ENCODE results near the gene GAMT. TPM values are rescaled to one million over a fixed set of nuclear protein-coding genes. Genes with fewer than 3 reads are reported as not detected.

Gene GAMT
- polyA plus RNA-seq, 1 experiment, result 26.9 TPM

DNA sequence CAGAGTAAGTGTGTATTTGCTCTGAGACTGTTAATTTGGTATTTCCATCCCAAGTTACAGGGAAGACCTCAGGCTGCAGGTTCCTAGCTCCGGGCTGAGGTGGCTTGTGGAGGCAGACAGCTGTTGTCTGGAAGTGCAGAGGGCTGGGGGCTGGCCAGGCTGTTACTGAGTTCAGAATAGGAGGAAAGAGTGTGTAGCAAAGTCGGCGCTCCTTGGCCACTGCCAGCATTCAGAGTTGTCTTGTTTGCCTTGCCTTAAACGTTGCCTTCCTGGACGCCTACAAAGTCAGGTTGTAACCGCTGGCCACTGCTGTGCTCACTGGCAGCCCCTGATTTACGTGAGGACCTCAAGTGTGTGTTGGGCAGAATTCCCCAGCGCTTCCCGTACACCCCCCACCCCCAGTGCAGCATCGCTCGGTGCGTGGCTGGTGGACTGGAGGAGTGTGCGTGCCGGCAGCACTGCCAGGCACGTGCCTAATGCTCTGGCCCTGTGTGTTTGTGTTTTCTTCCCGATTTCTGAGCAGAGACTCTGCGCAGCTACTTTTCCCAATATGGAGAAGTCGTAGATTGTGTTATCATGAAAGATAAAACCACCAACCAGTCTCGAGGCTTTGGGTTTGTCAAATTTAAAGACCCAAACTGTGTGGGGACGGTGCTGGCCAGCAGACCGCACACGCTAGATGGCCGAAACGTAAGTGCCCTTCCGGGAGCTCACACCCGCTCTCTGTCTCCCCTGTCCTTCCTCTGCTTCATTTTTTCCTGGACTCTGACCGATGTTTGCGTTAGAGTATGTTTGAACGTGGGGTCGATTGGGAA, 16.5 kb upstream of the GAMT start:
- CTCF ChIA-PET, result no interaction called here
- TF ChIP-seq, protein P1, sequence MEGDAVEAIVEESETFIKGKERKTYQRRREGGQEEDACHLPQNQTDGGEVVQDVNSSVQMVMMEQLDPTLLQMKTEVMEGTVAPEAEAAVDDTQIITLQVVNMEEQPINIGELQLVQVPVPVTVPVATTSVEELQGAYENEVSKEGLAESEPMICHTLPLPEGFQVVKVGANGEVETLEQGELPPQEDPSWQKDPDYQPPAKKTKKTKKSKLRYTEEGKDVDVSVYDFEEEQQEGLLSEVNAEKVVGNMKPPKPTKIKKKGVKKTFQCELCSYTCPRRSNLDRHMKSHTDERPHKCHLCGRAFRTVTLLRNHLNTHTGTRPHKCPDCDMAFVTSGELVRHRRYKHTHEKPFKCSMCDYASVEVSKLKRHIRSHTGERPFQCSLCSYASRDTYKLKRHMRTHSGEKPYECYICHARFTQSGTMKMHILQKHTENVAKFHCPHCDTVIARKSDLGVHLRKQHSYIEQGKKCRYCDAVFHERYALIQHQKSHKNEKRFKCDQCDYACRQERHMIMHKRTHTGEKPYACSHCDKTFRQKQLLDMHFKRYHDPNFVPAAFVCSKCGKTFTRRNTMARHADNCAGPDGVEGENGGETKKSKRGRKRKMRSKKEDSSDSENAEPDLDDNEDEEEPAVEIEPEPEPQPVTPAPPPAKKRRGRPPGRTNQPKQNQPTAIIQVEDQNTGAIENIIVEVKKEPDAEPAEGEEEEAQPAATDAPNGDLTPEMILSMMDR (IDR thresholded peaks at IDR 0.05; ENCODE audit: low read depth, low read length), result no peak
- Histone ChIP-seq H3K27ac (ENCODE audit: low read depth, low read length) (peak overlapping the region; percentile 11), H3K4me3 (ENCODE audit: low read depth, low read length) (no peak overlapping the region), H3K9me3 (ENCODE audit: control insufficient read depth, insufficient read depth, low read length) (no peaks in the 10 kb centered on the region; the same call in 1 of the 2 replicates), H3K27me3 (ENCODE audit: control insufficient read depth, insufficient read depth, low read length) (no peaks in the 10 kb centered on the region)
- DNase-seq (ENCODE audit: low read depth, low spot score), result no peak
- POLR2A ChIA-PET, result interaction anchor here (1.2 to 1.9 kb wide), 2 partner anchors 9 to 149 kb away, joined by 3 to 5 read pairs; partner anchors contain the start of gene CIRBP

GRCh38 chr19:1417145-1417544, 15.8 kb upstream of the GAMT start:
- DNase-seq (ENCODE audit: low read depth, low spot score), result no peak
- no peaks in the 10 kb centered on the region for H3K27me3 ChIP-seq (ENCODE audit: control insufficient read depth, insufficient read depth, low read length)
- H3K27ac ChIP-seq (ENCODE audit: low read depth, low read length), result peak overlapping the region; percentile 31
- no peaks in the 10 kb centered on the region; the same call in 1 of the 2 replicates for H3K9me3 ChIP-seq (ENCODE audit: control insufficient read depth, insufficient read depth, low read length)
- TF ChIP-seq, protein P1 (IDR thresholded peaks at IDR 0.05; ENCODE audit: low read depth, low read length), result no peak
- ChIA-PET POLR2A (interaction anchor here (0.6 to 1.9 kb wide), 2 partner anchors 35 to 148 kb away, joined by 5 to 11 read pairs; partner anchors contain the start of gene CIRBP), CTCF (no interaction called here)
- no peak overlapping the region for H3K4me3 ChIP-seq (ENCODE audit: low read depth, low read length)

GRCh38 chr19:1416014-1416841, 14.9 kb upstream of the GAMT start:
- ChIA-PET POLR2A (interaction anchor here (1.9 kb wide), 1 partner anchor 147 kb away, joined by 5 read pairs; the partner anchor contains the start of gene CIRBP), CTCF (interaction anchor here (1.1 kb wide), 1 partner anchor 20 kb away, joined by 3 read pairs; no protein-coding TSS in a partner anchor)
- Histone ChIP-seq H3K4me3 (ENCODE audit: low read depth, low read length) (peak overlapping the region; percentile 32), H3K27me3 (ENCODE audit: control insufficient read depth, insufficient read depth, low read length) (no peaks in the 10 kb centered on the region), H3K27ac (ENCODE audit: low read depth, low read length) (peak overlapping the region; percentile 93), H3K9me3 (ENCODE audit: control insufficient read depth, insufficient read depth, low read length) (no peaks in the 10 kb centered on the region; the same call in 1 of the 2 replicates)
- TF ChIP-seq, protein P1 (IDR thresholded peaks at IDR 0.05; ENCODE audit: low read depth, low read length), result no peak
- no peak for DNase-seq (ENCODE audit: low read depth, low spot score)

- Histone ChIP-seq H3K4me3 (ENCODE audit: low read depth, low read length) (no peak overlapping the region), H3K9me3 (ENCODE audit: control insufficient read depth, insufficient read depth, low read length) (no peaks in the 10 kb centered on the region; the same call in 1 of the 2 replicates), H3K27me3 (ENCODE audit: control insufficient read depth, insufficient read depth, low read length) (no peaks in the 10 kb centered on the region), H3K27ac (ENCODE audit: low read depth, low read length) (no peak overlapping the region)
- ChIA-PET CTCF (interaction anchor here (0.6 to 1.6 kb wide), 2 partner anchors 24 to 31 kb away, joined by 3 to 4 read pairs; no protein-coding TSS in a partner anchor), POLR2A (interaction anchor here (0.9 kb wide), 1 partner anchor 23 kb away, joined by 5 read pairs; no protein-coding TSS in a partner anchor)
- TF ChIP-seq, protein P1 (IDR thresholded peaks at IDR 0.05; ENCODE audit: low read depth, low read length), result no peak
- no peak for DNase-seq (ENCODE audit: low read depth, low spot score)
Observed at GRCh38 chr19:1412995-1413800, 11.9 kb upstream of the GAMT start.
